OCI-LY3 (cell line): ENCODE results near the gene CH25H.

Experiments used
- H2AFZ ChIP-seq: fragments of 200-600, 300-600 bp; shearing (Covaris generic); 2 replicates; pipeline ENCODE4 v1.6.0; 2014; ENCODE audit warnings: antibody characterized with exemption, low read depth, low read length
- H3K27ac ChIP-seq: fragments of 200-600, 300-600 bp; sonication (generic); 2 replicates; pipeline ENCODE4 v1.5.1; 2014; ENCODE audit warnings: mild to moderate bottlenecking, low read length, moderate library complexity, mixed read lengths
- H3K27me3 ChIP-seq: fragments of 200-600, 300-600 bp; sonication (generic); 2 replicates; pipeline ENCODE4 v1.6.1; 2014; ENCODE audit warnings: low read depth, low read length, mixed read lengths
- H3K36me3 ChIP-seq: fragments of 200-600, 300-600 bp; sonication (generic); replicated peaks from 2 replicates; pipeline ENCODE3; 2014; ENCODE audit warnings: low read depth, low read length, mixed read lengths
- H3K4me1 ChIP-seq: fragments of 300-600, 200-600 bp; sonication (generic); 2 replicates; pipeline ENCODE4 v1.6.1; 2014; ENCODE audit warnings: low read length, mixed read lengths
- H3K4me2 ChIP-seq: fragments of 200-600, 300-600 bp; sonication (generic); 2 replicates; pipeline ENCODE4 v1.6.1; 2014; ENCODE audit warnings: low read length, mixed read lengths
- H3K4me3 ChIP-seq: fragments of 300-600, 200-600 bp; sonication (generic); 2 replicates; pipeline ENCODE4 v1.5.1; 2014; ENCODE audit warnings: antibody characterized with exemption, mild to moderate bottlenecking, low read length, moderate library complexity
- H3K79me2 ChIP-seq: fragments of 300-600, 200-600 bp; shearing (Covaris generic); 2 replicates; pipeline ENCODE4 v1.6.1; 2014; ENCODE audit warnings: mild to moderate bottlenecking, low read length, mixed read lengths
- H3K9ac ChIP-seq: fragments of 300-600, 200-600 bp; shearing (Covaris generic); 2 replicates; pipeline ENCODE4 v1.6.0; 2014; ENCODE audit warnings: mild to moderate bottlenecking, low read length, moderate library complexity
- H3K9me3 ChIP-seq: fragments of 200-600, 300-600 bp; shearing (Covaris generic); 2 replicates; pipeline ENCODE4 v1.6.1; 2014; ENCODE audit warnings: low read length, mixed read lengths; ENCODE audit not compliant: insufficient read depth
- H4K20me1 ChIP-seq: fragments of 200-600, 300-600 bp; sonication (generic); 2 replicates; pipeline ENCODE4 v1.6.1; 2016; ENCODE audit warnings: low read length, mixed read lengths; ENCODE audit not compliant: insufficient read depth
- CTCF ChIP-seq: fragments of 200-600, 300-600 bp; sonication (generic); IDR thresholded peaks from 2 replicates; pipeline ENCODE4 v1.5.1; 2014; ENCODE audit warnings: antibody characterized with exemption, low read length, low read depth
- EZH2phosphoT487 ChIP-seq: fragments of 200-600 bp; shearing (Covaris generic); IDR thresholded peaks from 2 replicates; pipeline ENCODE4 v1.6.1; 2018; ENCODE audit warnings: antibody characterized with exemption, mixed run types, low read depth

CH25H gene

DNA sequence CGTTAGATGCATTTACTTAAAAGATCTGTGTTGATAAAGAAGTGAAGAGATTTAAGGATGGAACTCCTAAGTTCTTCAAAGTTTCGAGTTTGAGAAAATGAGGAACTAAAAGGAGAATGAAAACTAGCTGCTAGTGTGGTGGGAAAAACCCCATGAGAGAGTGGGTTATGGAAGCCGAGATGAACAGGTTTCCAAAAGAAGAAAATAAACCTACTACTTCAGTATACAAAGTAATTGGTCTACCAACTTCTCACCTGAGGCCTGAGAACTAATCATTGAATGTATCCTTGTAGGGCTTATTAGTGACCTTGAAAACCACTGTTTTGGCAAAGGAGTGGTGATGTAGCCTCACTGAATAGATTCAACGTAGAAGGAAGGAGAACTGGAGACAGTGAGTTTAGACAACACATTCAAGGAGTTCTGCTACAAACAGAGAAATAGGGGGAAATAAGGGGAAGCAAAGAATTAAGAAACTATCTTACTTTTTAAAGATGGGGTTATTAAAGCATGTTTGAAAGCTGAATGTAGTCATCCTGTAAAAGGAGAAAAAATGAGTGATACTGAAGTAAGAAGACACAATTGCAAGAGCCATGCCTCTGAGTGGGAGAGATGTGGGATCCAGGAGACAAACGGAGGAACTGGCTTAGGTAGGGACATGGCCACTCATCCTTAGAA, 50.8 kb downstream of the CH25H start:
- Histone ChIP-seq H3K27me3 (no peaks in the 10 kb centered on the region), H3K4me2 (peak overlapping the region; percentile 65), H3K27ac (peak overlapping the region; percentile 70), H3K9ac (no peak overlapping the region; the same call in 1 of the 2 replicates), H3K4me3 (peak overlapping the region; percentile 37; the same call in 1 of the 2 replicates), H3K79me2 (no peaks in the 10 kb centered on the region), H3K9me3 (no peaks in the 10 kb centered on the region), H3K36me3 (no peaks in the 10 kb centered on the region), H3K4me1 (peaks cover 24% of the 10 kb centered on the region), H2AFZ (peak overlapping the region; percentile 50; the same call in 1 of the 2 replicates), H4K20me1 (no peaks in the 10 kb centered on the region)
- no peak for TF ChIP-seq EZH2phosphoT487
- TF ChIP-seq CTCF, result no peak
